ENCODE results near the gene ROR2. TPM values are rescaled to one million over a fixed set of nuclear protein-coding genes. Genes with fewer than 3 reads are reported as not detected.

Gene ROR2
- total RNA-seq, 3 donors from 2014 or later, result 3.9 to 56.0 (median 6.5) TPM

- no peak overlapping the region for H3K4me3 ChIP-seq
- TF ChIP-seq CTCF (IDR thresholded peaks at IDR 0.05), result no peak
- intact Hi-C loops (cut with DNase I, micrococcal nuclease), result no loop called here
- ATAC-seq, result peak; percentile 14
- no peaks in the 10 kb centered on the region for H3K9me3 ChIP-seq
- no peaks in the 10 kb centered on the region for H3K36me3 ChIP-seq (ENCODE audit: low read depth)
- DNase-seq, result no peak
- peaks cover 4% of the 10 kb centered on the region for H3K4me1 ChIP-seq (ENCODE audit: low read depth)
These were observed 106.3 kb downstream of the ROR2 start for GRCh38 chr9:91843623-91844148.

GRCh38 chr9:91843093-91843492 is 106.9 kb downstream of the ROR2 start:
- intact Hi-C loops (cut with DNase I, micrococcal nuclease), result no loop called here
- no peak for DNase-seq

GRCh38 chr9:91842358-91843049 is 107.5 kb downstream of the ROR2 start:
- Histone ChIP-seq H3K4me3 (no peak overlapping the region), H3K36me3 (ENCODE audit: low read depth) (no peaks in the 10 kb centered on the region), H3K4me1 (ENCODE audit: low read depth) (peaks cover 9% of the 10 kb centered on the region), H3K9me3 (no peaks in the 10 kb centered on the region)
- intact Hi-C loops (cut with DNase I, micrococcal nuclease), result no loop called here
- DNase-seq (no peak), ATAC-seq (no peak)
- TF ChIP-seq CTCF (IDR thresholded peaks at IDR 0.05), result no peak

More at GRCh38 chr9:91843093-91843492, 106.9 kb downstream of the ROR2 start:
- Histone ChIP-seq H3K9me3 (no peaks in the 10 kb centered on the region), H3K4me1 (ENCODE audit: low read depth) (peaks cover 9% of the 10 kb centered on the region), H3K4me3 (no peak overlapping the region), H3K36me3 (ENCODE audit: low read depth) (no peaks in the 10 kb centered on the region)
- ATAC-seq, result no peak
- TF ChIP-seq CTCF (IDR thresholded peaks at IDR 0.05), result no peak

- DNase-seq (no peak), ATAC-seq (no peak)
- H3K4me1 ChIP-seq (ENCODE audit: low read depth), result peaks cover 9% of the 10 kb centered on the region
- H3K36me3 ChIP-seq (ENCODE audit: low read depth), result no peaks in the 10 kb centered on the region
- no peak overlapping the region for H3K4me3 ChIP-seq
- intact Hi-C loops (cut with DNase I, micrococcal nuclease), result no loop called here
- TF ChIP-seq CTCF (IDR thresholded peaks at IDR 0.05), result no peak
- H3K9me3 ChIP-seq, result no peaks in the 10 kb centered on the region
These were observed 108.4 kb downstream of the ROR2 start for GRCh38 chr9:91841591-91841990.

GRCh38 chr9:91840882-91841281 is 109.1 kb downstream of the ROR2 start:
- no peak for ATAC-seq
- Histone ChIP-seq H3K4me1 (ENCODE audit: low read depth) (peaks cover 9% of the 10 kb centered on the region), H3K4me3 (no peak overlapping the region), H3K9me3 (no peaks in the 10 kb centered on the region), H3K36me3 (ENCODE audit: low read depth) (no peaks in the 10 kb centered on the region)
- TF ChIP-seq CTCF (IDR thresholded peaks at IDR 0.05), result no peak
- intact Hi-C loops (cut with DNase I, micrococcal nuclease), result no loop called here
- DNase-seq, result no peak

Data from mucosa of descending colon (tissue), 3 donors.